Left ventricle myocardium inferior (tissue), 1 donor: Measurements from ENCODE around the gene SPTA1. TPM values are rescaled to one million over a fixed set of nuclear protein-coding genes. Genes with fewer than 3 reads are reported as not detected.

Experiments
- DNase-seq: peaks from one replicate; pipeline ENCODE4 v3.0.0-alpha.2; 2020
- H3K27ac ChIP-seq: fragments of 200-600 bp; replicated peaks from 2 replicates; pipeline ENCODE4 v1.8.0; 2021
- H3K27me3 ChIP-seq: fragments of 200-600 bp; 2 replicates; pipeline ENCODE4 v1.8.0; 2021; ENCODE audit warnings: low read depth
- H3K36me3 ChIP-seq: fragments of 200-600 bp; 2 replicates; pipeline ENCODE4 v1.8.0; 2021
- H3K4me1 ChIP-seq: fragments of 200-600 bp; 2 replicates; pipeline ENCODE4 v1.8.0; 2021
- H3K4me3 ChIP-seq: fragments of 200-600 bp; 2 replicates; pipeline ENCODE4 v1.8.0; 2021; ENCODE audit warnings: mild to moderate bottlenecking, moderate library complexity
- H3K9me3 ChIP-seq: fragments of 200-600 bp; replicated peaks from 2 replicates; pipeline ENCODE4 v1.8.0; 2021
- intact Hi-C: fragments of 100-400 bp; cut with micrococcal nuclease; formaldehyde crosslinking; loops from one replicate; pipeline ENCODE4 v1.11.0; 2022
- total RNA-seq: library from RNA; stranded (reverse); fragmentation: NEBNext Ultra II Directional; extraction: Animal tissue kit (Norgen Biotek cat#: 25700); gene quantifications from one replicate; pipeline ENCODE4 v1.2.1, GENCODE V29; 2021
- TF ChIP-seq, protein P1 (sequence below): fragments of 200-600 bp; IDR thresholded peaks from 2 replicates; pipeline ENCODE4 v1.8.0; 2021; ENCODE audit warnings: antibody characterized with exemption, mild to moderate bottlenecking, borderline replicate concordance
- donor health status: DM: no; HTN: yes; CAD: no; lungs with severe emphysema.

SPTA1 gene
- total RNA-seq, 1 donor from 2014 or later, result not detected

DNA sequence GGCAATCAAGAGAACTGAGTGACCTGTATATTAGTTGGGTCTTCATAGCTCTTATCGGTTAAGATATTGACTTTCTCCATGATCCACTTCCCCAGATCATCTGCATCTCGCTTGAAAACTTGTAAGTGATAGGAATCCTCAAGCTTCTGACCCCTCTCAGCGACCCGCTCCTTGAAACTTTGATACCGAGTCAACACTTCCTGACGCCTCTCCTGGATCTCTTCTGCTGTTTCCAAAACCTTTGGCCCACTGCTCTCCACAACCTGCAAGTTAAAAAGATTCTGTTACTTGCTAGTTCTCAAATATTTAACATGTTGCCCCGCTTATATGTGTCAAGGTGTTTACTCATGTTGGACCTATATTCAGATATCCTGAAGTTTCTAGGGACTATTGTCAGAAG is 1.4 kb downstream of the SPTA1 start:
- Histone ChIP-seq H3K4me1 (no peaks in the 10 kb centered on the region), H3K27me3 (no peaks in the 10 kb centered on the region), H3K4me3 (no peak overlapping the region), H3K27ac (no peak overlapping the region), H3K9me3 (no peaks in the 10 kb centered on the region), H3K36me3 (no peaks in the 10 kb centered on the region)
- TF ChIP-seq, protein P1, sequence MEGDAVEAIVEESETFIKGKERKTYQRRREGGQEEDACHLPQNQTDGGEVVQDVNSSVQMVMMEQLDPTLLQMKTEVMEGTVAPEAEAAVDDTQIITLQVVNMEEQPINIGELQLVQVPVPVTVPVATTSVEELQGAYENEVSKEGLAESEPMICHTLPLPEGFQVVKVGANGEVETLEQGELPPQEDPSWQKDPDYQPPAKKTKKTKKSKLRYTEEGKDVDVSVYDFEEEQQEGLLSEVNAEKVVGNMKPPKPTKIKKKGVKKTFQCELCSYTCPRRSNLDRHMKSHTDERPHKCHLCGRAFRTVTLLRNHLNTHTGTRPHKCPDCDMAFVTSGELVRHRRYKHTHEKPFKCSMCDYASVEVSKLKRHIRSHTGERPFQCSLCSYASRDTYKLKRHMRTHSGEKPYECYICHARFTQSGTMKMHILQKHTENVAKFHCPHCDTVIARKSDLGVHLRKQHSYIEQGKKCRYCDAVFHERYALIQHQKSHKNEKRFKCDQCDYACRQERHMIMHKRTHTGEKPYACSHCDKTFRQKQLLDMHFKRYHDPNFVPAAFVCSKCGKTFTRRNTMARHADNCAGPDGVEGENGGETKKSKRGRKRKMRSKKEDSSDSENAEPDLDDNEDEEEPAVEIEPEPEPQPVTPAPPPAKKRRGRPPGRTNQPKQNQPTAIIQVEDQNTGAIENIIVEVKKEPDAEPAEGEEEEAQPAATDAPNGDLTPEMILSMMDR, result no peak
- DNase-seq, result no peak
- intact Hi-C loops, result no loop called here

DNA sequence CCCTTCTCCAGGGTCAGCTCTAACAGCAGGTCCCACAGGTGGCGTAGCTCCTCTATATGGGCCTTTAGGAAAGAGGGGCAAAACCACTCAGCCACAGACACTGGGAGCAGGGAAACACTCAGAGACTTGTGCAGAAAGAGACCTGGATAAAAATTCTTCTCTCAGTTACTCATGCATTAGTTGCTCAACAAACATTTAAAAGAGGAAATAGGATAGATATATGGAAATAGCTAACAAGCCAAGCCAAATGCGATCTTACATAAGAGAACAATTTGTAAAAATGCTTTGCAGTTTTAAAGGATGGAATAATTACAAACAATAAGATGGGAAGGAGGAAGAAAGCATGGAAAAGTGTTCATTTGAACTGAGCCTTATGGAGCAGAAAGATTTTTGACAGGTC is 4.9 kb downstream of the SPTA1 start:
- Histone ChIP-seq H3K27me3 (no peaks in the 10 kb centered on the region), H3K9me3 (no peaks in the 10 kb centered on the region), H3K36me3 (no peaks in the 10 kb centered on the region), H3K4me1 (no peaks in the 10 kb centered on the region), H3K27ac (no peak overlapping the region), H3K4me3 (no peak overlapping the region)
- intact Hi-C loops, result no loop called here
- TF ChIP-seq, protein P1, result no peak
- DNase-seq, result no peak

DNA sequence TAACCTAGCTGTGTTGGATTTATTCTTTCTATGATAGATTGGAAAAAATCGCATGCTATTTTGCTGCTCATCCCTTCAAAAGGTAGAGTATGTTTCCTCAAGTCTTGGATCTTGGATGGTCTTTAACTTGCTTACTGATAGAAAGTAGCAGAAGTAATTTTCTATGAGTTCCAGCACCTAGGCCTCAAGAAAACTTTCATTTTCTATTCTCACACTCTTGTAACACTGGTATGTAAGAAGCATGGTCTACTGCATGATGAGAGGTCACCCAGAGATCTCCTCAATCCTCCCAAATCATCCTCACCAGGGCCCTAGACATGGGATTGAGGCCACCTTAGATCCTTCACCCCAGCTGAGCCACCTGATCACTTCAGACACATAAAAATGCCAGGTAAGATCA is 7.2 kb downstream of the SPTA1 start:
- Histone ChIP-seq H3K9me3 (no peaks in the 10 kb centered on the region), H3K27ac (no peak overlapping the region), H3K27me3 (no peaks in the 10 kb centered on the region), H3K4me3 (no peak overlapping the region), H3K36me3 (no peaks in the 10 kb centered on the region), H3K4me1 (no peaks in the 10 kb centered on the region)
- TF ChIP-seq, protein P1, result no peak
- intact Hi-C loops, result no loop called here
- no peak for DNase-seq

DNA sequence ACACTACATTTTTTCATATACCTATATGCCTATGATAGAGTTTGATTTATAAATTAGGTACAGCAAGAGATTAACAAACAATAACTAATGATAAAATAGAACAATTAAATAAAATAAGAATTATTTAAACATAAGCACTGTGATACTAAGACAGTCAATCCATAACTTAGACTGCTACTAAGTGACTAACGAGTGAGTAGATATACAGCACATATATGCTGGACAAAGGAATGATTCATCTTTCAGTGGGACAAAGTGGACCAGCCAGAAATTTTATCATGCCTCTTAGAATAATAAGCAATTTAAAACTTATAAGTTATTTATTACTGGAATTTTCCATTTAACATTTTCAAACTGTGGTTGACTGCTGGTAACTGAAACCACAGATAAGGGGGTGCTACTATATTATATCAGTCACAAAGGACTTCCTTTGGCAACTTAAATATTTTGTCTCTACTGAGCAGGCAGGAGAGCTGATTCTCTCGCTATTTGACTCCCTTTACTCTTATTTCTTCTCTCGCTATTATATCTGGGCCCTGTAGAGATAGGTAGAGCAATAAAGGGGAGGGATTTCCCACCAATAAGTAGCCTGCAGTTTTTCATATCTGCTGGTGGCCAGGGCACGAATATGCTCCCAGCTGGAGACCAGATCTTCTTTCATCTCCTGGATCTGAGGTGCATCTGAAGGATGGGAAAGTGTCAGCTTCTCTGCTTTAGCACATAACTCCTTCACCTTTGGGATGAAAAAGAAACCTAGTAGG is 10.8 kb downstream of the SPTA1 start:
- Histone ChIP-seq H3K36me3 (no peaks in the 10 kb centered on the region), H3K4me1 (no peaks in the 10 kb centered on the region), H3K27ac (no peak overlapping the region), H3K27me3 (no peaks in the 10 kb centered on the region), H3K9me3 (no peaks in the 10 kb centered on the region), H3K4me3 (no peak overlapping the region)
- TF ChIP-seq, protein P1, result no peak
- no peak for DNase-seq
- intact Hi-C loops, result no loop called here

DNA sequence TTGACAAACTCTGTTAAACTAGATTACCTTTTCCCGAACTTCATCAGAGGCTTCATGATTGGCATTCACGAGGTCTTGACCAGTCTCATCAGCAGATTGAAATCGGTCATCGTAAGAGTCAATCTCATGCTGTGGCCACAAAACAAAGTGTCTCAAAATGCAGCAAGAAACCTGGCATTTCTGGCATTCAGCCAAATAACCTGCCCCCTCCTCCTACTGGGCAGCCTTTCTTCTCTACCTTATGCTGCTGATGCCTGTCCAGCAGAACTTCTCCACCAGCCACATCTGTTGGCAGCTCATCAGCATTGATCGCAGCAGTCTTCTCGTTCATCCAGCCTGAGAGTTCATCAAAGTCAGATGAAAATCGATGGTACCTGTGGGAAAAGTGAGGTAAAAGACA is 12.2 kb downstream of the SPTA1 start:
- intact Hi-C loops, result no loop called here
- H3K27me3 ChIP-seq, result no peaks in the 10 kb centered on the region
- no peaks in the 10 kb centered on the region for H3K4me1 ChIP-seq
- no peaks in the 10 kb centered on the region for H3K36me3 ChIP-seq
- no peak overlapping the region for H3K4me3 ChIP-seq
- no peak overlapping the region for H3K27ac ChIP-seq
- no peaks in the 10 kb centered on the region for H3K9me3 ChIP-seq
- no peak for DNase-seq
- TF ChIP-seq, protein P1, result no peak
